A673 (cell line): Measurements from ENCODE around the gene TSPAN3. TPM values are rescaled to one million over a fixed set of nuclear protein-coding genes. Genes with fewer than 3 reads are reported as not detected.

ENCODE experiments used
- BruUV-seq: library from RNA; stranded (reverse); fragments of 400-500 nt; replicated peaks from 2 replicates; lab custom pipeline; 2021; lab: Mats Ljungman, UMichigan
- CTCF ChIA-PET: fragments of 300-600 bp; sonication (Branson Sonifier 250); formaldehyde crosslinking; loops from one replicate; lab custom pipeline; 2022; ENCODE audit warnings: antibody characterized with exemption; lab: Charles Lee
- POLR2A ChIA-PET: fragments of 300-600 bp; sonication (Branson Sonifier 250); formaldehyde crosslinking; loops from one replicate; lab custom pipeline; 2022; ENCODE audit warnings: antibody characterized with exemption; ENCODE audit not compliant: low non-redundant PET; lab: Charles Lee
- DNase-seq: peaks from one replicate; pipeline ENCODE4 v3.0.0-alpha.2; 2015; ENCODE audit warnings: low spot score
- H3K27ac ChIP-seq: fragments of 200-600 bp; sonication (generic); 2 replicates; pipeline ENCODE4 v1.5.1; 2016; ENCODE audit warnings: mixed run types, low read depth, mild to moderate bottlenecking, mixed read lengths, antibody characterized with exemption, low read length; ENCODE audit not compliant: poor library complexity, severe bottlenecking
- H3K27me3 ChIP-seq: fragments of 200-600 bp; sonication (generic); replicated peaks from 2 replicates; pipeline ENCODE4 v1.6.1; 2017; ENCODE audit warnings: mixed run types, low read depth, mild to moderate bottlenecking, mixed read lengths, antibody characterized with exemption, low read length; ENCODE audit not compliant: insufficient read depth, poor library complexity
- H3K36me3 ChIP-seq: fragments of 200-600 bp; sonication (generic); 2 replicates; pipeline ENCODE4 v1.6.1; 2016; ENCODE audit warnings: mixed run types, mild to moderate bottlenecking, mixed read lengths, antibody characterized with exemption, low read length; ENCODE audit not compliant: insufficient read depth, poor library complexity, severe bottlenecking
- H3K4me1 ChIP-seq: fragments of 200-600 bp; sonication (generic); 2 replicates; pipeline ENCODE4 v1.6.1; 2017; ENCODE audit warnings: mixed run types, mild to moderate bottlenecking, mixed read lengths, antibody characterized with exemption, low read length; ENCODE audit not compliant: insufficient read depth, poor library complexity, severe bottlenecking
- H3K4me3 ChIP-seq: fragments of 200-600 bp; sonication (generic); 2 replicates; pipeline ENCODE4 v1.5.1; 2016; ENCODE audit warnings: low read depth, mixed run types, mild to moderate bottlenecking, mixed read lengths, low read length; ENCODE audit not compliant: poor library complexity, severe bottlenecking
- H3K9me3 ChIP-seq: fragments of 200-600 bp; sonication (generic); 2 replicates; pipeline ENCODE4 v1.6.1; 2016; ENCODE audit warnings: mixed run types, low read depth, mild to moderate bottlenecking, mixed read lengths, antibody characterized with exemption, low read length; ENCODE audit not compliant: poor library complexity, severe bottlenecking
- CTCF ChIP-seq: fragments of 300-800, 200-600 bp; sonication (generic); conservative IDR thresholded peaks from 2 replicates; pipeline ENCODE4 v1.5.1; 2017; ENCODE audit warnings: low read depth, mild to moderate bottlenecking, antibody characterized with exemption, low read length, moderate library complexity, mixed read lengths
- EZH2 ChIP-seq: fragments of 200-600 bp; sonication (generic); IDR thresholded peaks from 2 replicates; pipeline ENCODE4 v1.6.1; 2017; ENCODE audit warnings: borderline replicate concordance, low read depth, mild to moderate bottlenecking, mixed read lengths, antibody characterized with exemption, low read length; ENCODE audit not compliant: poor library complexity, severe bottlenecking
- intact Hi-C: fragments of 100-400 bp; cut with micrococcal nuclease; formaldehyde crosslinking; loops from one replicate; pipeline ENCODE4 v1.10.0; 2022; ENCODE audit not compliant: unreplicated experiment
- total RNA-seq: library from RNA; stranded (reverse); gene quantifications from 2 replicates; pipeline ENCODE4 v1.2.3, GENCODE V29; 2021

The TSPAN3 gene
- total RNA-seq, 1 experiment from 2014 or later, result 224 TPM

DNA sequence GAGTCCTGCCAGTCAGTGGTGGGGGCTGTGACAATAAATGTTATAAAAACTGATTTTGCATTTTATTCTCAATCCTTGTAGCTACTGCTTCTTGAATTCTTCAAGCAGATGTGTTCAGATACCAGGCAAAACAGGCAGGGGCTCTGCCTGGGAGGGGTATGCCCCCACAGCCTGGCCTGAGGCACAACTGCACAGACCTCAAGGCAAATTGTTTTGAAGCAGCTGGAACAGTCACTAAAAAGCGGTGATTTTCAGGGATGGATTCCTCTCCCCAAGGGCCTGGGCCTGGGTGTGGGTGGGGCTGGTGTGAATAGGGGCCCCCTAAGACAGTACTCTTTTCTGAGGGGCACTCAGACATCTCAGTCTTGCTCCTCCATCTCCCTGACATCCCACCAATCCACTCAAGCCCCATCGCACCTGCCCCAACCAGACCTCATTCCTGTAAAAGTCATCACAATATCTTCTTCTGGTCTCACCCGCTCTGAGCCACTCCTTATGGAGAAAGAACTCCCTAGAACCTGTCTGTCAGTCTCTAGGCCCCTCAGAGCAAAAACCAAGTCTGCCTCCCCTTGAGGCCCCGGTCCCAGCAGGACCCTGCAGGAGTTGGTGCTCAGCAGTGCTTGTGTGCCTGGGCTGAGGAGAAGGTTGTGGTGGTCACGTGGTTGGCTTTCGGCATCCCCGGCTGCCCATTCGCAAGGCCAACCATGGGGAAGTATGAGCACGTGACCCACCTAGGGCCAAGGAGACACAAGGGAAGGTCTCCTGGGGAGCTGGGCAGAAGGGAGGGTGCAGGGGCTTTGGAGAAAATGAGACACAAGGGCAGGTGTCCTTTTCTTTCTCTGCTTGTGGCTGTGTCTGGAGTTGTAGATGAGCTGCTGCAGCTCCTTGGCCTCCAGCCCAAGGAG lies 78.9 kb downstream of the TSPAN3 start:
- TF ChIP-seq CTCF (no peak), EZH2 (no peak)
- no peaks in the 10 kb centered on the region for H3K36me3 ChIP-seq
- BruUV-seq, result no TSS peak
- H3K27me3 ChIP-seq, result no peaks in the 10 kb centered on the region
- H3K4me1 ChIP-seq, result no peaks in the 10 kb centered on the region
- CTCF ChIA-PET, result no interaction called here
- H3K9me3 ChIP-seq, result no peaks in the 10 kb centered on the region
- POLR2A ChIA-PET, result no interaction called here
- no peak overlapping the region for H3K4me3 ChIP-seq
- intact Hi-C loops, result no loop called here
- no peak overlapping the region for H3K27ac ChIP-seq
- no peak for DNase-seq

Other genes with a start within 250 kb of the TSPAN3 start
- 21.5 and 28.5 TPM in 2 replicates for gene SCAPER, start 165.8 kb downstream of the TSPAN3 start, total RNA-seq
- gene RCN2, start 139.4 kb downstream of the TSPAN3 start, total RNA-seq, result 78.6 and 84.5 TPM in 2 replicates
- gene PSTPIP1, start 76.0 kb downstream of the TSPAN3 start, total RNA-seq, result not detected in 2 replicates